HL-60 (cell line): ENCODE measurements around the gene DIAPH2.

Experiments
- CTCF ChIP-seq: IDR thresholded peaks from one replicate; pipeline ENCODE4 v1.5.1; 2011; ENCODE audit warnings: low read length, control low read depth, inconsistent platforms; ENCODE audit not compliant: insufficient read depth
- GABPA ChIP-seq: IDR thresholded peaks from 2 replicates; pipeline ENCODE4 v1.6.1; 2012; ENCODE audit warnings: low read depth
- POLR2AphosphoS5 ChIP-seq: IDR thresholded peaks from 2 replicates; pipeline ENCODE4 v1.6.1; 2012; ENCODE audit warnings: low read depth
- REST ChIP-seq: IDR thresholded peaks from 2 replicates; pipeline ENCODE4 v1.6.1; 2012; ENCODE audit warnings: low read depth; ENCODE audit not compliant: insufficient replicate concordance

- no peak for TF ChIP-seq CTCF
- TF ChIP-seq POLR2AphosphoS5: no peak
- TF ChIP-seq REST: no peak
- no peak for TF ChIP-seq GABPA
These were observed 45.4 kb downstream of the DIAPH2 start for GRCh38 chrX:96729868-96730643.
